Colonic mucosa (tissue), 4 donors: ENCODE measurements around the gene DTX1. TPM values are rescaled to one million over a fixed set of nuclear protein-coding genes. Genes with fewer than 3 reads are reported as not detected.

Experiments
- DNase-seq: peaks from one replicate; pipeline ENCODE4 v3.0.0-alpha.2; 2020
- H3K27ac ChIP-seq: fragments of 200-600 bp; one replicate; pipeline ENCODE4 v1.8.0; 2021
- H3K27me3 ChIP-seq: fragments of 200-600 bp; one replicate; pipeline ENCODE4 v1.8.0; 2021
- H3K36me3 ChIP-seq: fragments of 200-600 bp; one replicate; pipeline ENCODE4 v1.8.0; 2021
- H3K4me1 ChIP-seq: fragments of 200-600 bp; one replicate; pipeline ENCODE4 v1.8.0; 2021; ENCODE audit warnings: mild to moderate bottlenecking
- H3K4me3 ChIP-seq: fragments of 200-600 bp; one replicate; pipeline ENCODE4 v1.8.0; 2021
- H3K9ac ChIP-seq, 2 donors: one replicate each; pipeline ENCODE4 v1.7.0; 2013; ENCODE audit warnings: control low read depth in 2 of 2, low read depth in 2 of 2, low read length in 2 of 2
- H3K9me3 ChIP-seq: fragments of 200-600 bp; one replicate; pipeline ENCODE4 v1.8.0; 2021
- intact Hi-C: fragments of 100-400 bp; cut with DNase I; formaldehyde crosslinking; loops from one replicate; pipeline ENCODE4 v1.14.1; 2022
- total RNA-seq, 2 donors: library from RNA; stranded (reverse); fragmentation: NEBNext Ultra II Directional in 1 of 2; extraction: Animal tissue kit (Norgen Biotek cat#: 25700) in 1 of 2; gene quantifications; one replicate each; pipeline ENCODE4 v1.2.1, GENCODE V29; 2021
- TF ChIP-seq, protein P1 (sequence below): fragments of 200-600 bp; IDR thresholded peaks from one replicate; pipeline ENCODE4 v1.8.0; 2022; ENCODE audit warnings: antibody characterized with exemption, mild to moderate bottlenecking
- donor health status: healthy.
- donor health status: DM: no; HTN: no; CAD: no.
- donor health status: DM: no; HTN: no; CAD: no.

DTX1 gene
- total RNA-seq, 2 donors from 2014 or later, result 0.82 to 1.3 TPM

DNA sequence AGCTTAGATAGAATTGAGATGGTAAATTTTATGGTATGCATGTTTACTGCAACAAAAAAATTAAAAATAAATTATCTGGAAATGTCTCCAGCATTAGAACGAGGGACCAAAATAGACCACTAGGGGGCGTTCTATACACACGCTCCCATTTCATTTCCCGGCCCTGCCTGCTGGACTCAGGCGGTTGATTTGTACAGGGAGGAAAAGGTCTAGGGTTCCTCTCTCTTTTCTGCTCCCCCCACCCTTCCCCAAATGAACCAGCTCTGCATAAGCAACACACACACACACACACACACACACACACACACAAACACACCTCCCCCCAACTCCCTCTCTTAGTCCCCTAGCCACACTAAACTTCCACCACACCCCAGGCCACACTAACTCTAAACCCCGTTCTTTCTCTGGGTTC is 7.8 kb upstream of the DTX1 start:
- Histone ChIP-seq H3K9ac (no peak overlapping the region), H3K27me3 (peaks cover 3% of the 10 kb centered on the region), H3K9me3 (no peaks in the 10 kb centered on the region), H3K36me3 (no peaks in the 10 kb centered on the region), H3K4me1 (no peaks in the 10 kb centered on the region), H3K4me3 (no peak overlapping the region), H3K27ac (no peak overlapping the region)
- DNase-seq, result peak; percentile 71
- intact Hi-C loops, result loop anchor here (2.0 to 5.0 kb wide), 2 partner anchors 49 to 124 kb away; no protein-coding TSS in a partner anchor
- TF ChIP-seq, protein P1, sequence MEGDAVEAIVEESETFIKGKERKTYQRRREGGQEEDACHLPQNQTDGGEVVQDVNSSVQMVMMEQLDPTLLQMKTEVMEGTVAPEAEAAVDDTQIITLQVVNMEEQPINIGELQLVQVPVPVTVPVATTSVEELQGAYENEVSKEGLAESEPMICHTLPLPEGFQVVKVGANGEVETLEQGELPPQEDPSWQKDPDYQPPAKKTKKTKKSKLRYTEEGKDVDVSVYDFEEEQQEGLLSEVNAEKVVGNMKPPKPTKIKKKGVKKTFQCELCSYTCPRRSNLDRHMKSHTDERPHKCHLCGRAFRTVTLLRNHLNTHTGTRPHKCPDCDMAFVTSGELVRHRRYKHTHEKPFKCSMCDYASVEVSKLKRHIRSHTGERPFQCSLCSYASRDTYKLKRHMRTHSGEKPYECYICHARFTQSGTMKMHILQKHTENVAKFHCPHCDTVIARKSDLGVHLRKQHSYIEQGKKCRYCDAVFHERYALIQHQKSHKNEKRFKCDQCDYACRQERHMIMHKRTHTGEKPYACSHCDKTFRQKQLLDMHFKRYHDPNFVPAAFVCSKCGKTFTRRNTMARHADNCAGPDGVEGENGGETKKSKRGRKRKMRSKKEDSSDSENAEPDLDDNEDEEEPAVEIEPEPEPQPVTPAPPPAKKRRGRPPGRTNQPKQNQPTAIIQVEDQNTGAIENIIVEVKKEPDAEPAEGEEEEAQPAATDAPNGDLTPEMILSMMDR, result peak; percentile 68

DNA sequence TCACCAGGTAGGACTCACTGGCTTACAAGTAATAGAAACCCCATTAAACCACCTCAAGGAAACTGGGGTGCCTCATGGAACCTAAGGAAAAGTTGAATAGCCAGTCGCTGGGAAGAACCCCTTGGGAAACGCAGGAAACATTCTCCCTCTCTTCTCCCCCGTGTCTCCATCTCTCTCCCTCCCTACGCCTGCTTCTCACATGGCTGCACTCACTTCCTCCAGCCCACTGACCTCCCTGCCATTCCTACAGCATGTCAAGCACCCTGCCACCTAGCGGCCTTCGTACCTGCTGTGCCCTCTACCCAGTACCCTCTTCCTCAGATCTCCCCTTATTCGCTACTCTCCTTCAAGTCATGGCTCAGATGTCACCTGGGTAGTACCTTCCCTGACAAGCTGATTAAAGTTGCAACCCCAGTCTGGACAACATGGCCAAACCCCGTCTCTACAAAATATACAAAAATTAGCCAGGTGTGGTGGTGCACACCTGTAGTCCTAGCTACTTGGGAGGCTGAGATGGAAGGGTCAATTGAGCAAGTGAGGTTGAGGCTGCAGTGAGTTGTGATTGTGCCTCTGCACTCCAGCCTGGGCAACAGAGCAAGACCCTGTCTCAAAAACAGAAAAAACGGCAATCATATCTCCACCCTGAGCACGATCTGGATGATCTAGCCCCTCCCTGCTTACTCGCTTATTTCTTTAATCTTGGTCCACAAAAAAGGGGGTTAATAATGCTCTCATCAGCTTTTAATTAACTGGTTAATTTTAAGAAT is 6.4 kb upstream of the DTX1 start:
- Histone ChIP-seq H3K27ac (no peak overlapping the region), H3K36me3 (no peaks in the 10 kb centered on the region), H3K9me3 (no peaks in the 10 kb centered on the region), H3K9ac (no peak overlapping the region), H3K4me3 (no peak overlapping the region), H3K27me3 (peaks cover 4% of the 10 kb centered on the region), H3K4me1 (no peaks in the 10 kb centered on the region)
- intact Hi-C loops, result loop anchor here (2.0 to 5.0 kb wide), 3 partner anchors 47 to 123 kb away; no protein-coding TSS in a partner anchor
- TF ChIP-seq, protein P1, result no peak
- no peak for DNase-seq

DNA sequence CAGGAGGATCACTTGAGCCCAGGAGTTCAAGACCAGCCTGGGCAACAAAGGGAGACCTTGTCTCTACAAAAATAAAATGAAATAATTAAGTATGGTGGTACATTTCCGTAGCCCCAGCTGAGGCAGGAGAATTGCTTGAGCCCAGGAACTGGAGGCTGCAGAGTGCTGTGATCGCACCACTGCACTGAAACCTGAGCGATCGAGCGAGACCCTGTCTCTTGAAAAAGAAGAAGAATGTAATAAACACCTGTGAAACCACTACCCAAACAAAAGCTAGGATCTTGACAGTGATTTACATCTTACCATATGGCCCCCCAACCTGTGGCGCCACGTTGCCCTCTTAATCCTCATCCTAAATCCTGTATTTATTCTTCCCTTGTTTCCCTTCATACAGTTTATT is 5.7 kb upstream of the DTX1 start:
- no peaks in the 10 kb centered on the region for H3K36me3 ChIP-seq
- no peak overlapping the region for H3K4me3 ChIP-seq
- H3K27ac ChIP-seq, result no peak overlapping the region
- DNase-seq, result no peak
- intact Hi-C loops, result loop anchor here (5.0 kb wide), 1 partner anchor 102 kb away; no protein-coding TSS in a partner anchor
- no peak overlapping the region for H3K9ac ChIP-seq
- H3K9me3 ChIP-seq, result no peaks in the 10 kb centered on the region
- H3K27me3 ChIP-seq, result peaks cover 9% of the 10 kb centered on the region
- no peaks in the 10 kb centered on the region for H3K4me1 ChIP-seq
- TF ChIP-seq, protein P1, result no peak

DNA sequence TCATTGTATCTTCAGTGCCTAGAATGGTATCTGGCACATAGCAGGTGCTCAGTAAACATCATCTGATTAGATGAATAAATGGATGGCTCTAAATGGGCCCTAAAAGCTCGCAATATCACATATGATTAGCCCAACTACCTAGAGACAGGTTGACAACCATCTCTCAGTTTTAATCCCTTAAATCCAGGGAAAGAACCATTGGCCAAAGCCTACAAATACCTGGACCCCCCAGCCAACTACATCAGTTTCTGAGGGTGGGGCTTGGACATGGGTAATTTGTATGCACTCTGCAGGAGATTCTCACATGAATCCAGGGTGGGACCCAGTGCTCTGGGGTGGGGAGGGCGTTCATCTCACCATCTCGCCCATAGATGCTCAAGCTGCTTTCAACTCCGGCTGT is 4.8 kb upstream of the DTX1 start:
- H3K9me3 ChIP-seq, result no peaks in the 10 kb centered on the region
- H3K9ac ChIP-seq, result no peak overlapping the region
- no peak for DNase-seq
- no peaks in the 10 kb centered on the region for H3K4me1 ChIP-seq
- no peak overlapping the region for H3K27ac ChIP-seq
- H3K36me3 ChIP-seq, result no peaks in the 10 kb centered on the region
- H3K4me3 ChIP-seq, result no peak overlapping the region
- intact Hi-C loops, result loop anchor here (5.0 kb wide), 1 partner anchor 101 kb away; no protein-coding TSS in a partner anchor
- TF ChIP-seq, protein P1, result no peak
- peaks cover 14% of the 10 kb centered on the region for H3K27me3 ChIP-seq

DNA sequence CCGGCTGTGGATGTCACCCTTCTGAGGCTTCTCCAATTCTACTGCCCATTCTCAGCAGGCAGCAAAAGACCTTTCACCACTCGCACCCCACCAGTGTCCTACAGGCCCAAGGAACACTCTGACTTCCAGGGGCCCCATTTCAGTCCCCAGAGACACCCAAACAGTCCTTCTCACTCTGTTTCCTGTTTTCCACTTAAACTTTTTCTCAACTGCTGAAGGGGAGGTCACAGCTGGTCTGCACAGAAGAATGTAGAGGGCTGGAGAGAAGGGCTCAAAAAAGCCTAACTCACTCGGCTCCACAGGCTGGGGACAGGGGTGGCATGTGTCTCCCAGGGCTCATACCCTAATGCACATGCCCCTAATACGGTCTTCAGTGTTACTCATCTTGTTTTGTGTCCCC is 4.2 kb upstream of the DTX1 start:
- Histone ChIP-seq H3K36me3 (no peaks in the 10 kb centered on the region), H3K27ac (no peak overlapping the region), H3K4me3 (no peak overlapping the region), H3K9me3 (no peaks in the 10 kb centered on the region), H3K9ac (no peak overlapping the region), H3K4me1 (no peaks in the 10 kb centered on the region), H3K27me3 (peaks cover 20% of the 10 kb centered on the region)
- TF ChIP-seq, protein P1, result no peak
- intact Hi-C loops, result loop anchor here (5.0 kb wide), 1 partner anchor 100 kb away; no protein-coding TSS in a partner anchor
- no peak for DNase-seq
